Middle frontal gyrus (tissue), 1 donor: ENCODE results near the gene CD177.
"Not testable (repeated sequence)": the region's sequence is repeated elsewhere in the genome, so short reads cannot be mapped to it uniquely, and the experiment has no call there.

Experiments used
- DNase-seq: peaks from one replicate; pipeline ENCODE4 v3.0.0-alpha.2; 2015; ENCODE audit warnings: low spot score; ENCODE audit errors: extremely low spot score

The CD177 gene, protein sequence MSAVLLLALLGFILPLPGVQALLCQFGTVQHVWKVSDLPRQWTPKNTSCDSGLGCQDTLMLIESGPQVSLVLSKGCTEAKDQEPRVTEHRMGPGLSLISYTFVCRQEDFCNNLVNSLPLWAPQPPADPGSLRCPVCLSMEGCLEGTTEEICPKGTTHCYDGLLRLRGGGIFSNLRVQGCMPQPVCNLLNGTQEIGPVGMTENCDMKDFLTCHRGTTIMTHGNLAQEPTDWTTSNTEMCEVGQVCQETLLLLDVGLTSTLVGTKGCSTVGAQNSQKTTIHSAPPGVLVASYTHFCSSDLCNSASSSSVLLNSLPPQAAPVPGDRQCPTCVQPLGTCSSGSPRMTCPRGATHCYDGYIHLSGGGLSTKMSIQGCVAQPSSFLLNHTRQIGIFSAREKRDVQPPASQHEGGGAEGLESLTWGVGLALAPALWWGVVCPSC

DNA sequence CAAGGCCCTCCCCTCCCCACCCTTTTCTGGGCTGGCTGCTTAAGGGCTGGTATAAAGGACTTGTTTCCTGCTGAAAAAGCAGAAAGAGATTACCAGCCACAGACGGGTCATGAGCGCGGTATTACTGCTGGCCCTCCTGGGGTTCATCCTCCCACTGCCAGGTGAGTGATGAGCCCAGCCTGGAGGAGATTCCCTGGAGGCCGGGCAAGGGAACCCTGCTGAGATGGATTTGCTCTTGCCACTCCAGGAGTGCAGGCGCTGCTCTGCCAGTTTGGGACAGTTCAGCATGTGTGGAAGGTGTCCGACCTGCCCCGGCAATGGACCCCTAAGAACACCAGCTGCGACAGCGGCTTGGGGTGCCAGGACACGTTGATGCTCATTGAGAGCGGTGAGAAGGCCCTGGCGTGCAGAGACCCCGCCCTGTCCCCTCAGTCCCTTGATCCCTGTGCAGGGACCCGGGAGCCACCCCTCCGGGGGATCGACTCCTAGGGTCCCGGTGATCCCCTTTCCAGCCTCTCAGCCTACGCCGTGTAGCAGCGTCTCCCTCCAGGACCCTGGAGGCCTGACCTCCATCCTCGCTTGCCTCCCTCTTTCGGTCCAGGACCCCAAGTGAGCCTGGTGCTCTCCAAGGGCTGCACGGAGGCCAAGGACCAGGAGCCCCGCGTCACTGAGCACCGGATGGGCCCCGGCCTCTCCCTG, at the start of gene CD177:
TSS of gene CD177 (plus strand) at position 81 of the 699 bp plus-strand sequence. CDS start at position 110, 29 bp downstream.
- no peak for DNase-seq

- DNase-seq, result no peak
Measured at GRCh38 chr19:43305642-43306041, 47.8 kb upstream of the CD177 start.

GRCh38 chr19:43306097-43306496, 47.4 kb upstream of the CD177 start:
- DNase-seq, result no peak

DNA sequence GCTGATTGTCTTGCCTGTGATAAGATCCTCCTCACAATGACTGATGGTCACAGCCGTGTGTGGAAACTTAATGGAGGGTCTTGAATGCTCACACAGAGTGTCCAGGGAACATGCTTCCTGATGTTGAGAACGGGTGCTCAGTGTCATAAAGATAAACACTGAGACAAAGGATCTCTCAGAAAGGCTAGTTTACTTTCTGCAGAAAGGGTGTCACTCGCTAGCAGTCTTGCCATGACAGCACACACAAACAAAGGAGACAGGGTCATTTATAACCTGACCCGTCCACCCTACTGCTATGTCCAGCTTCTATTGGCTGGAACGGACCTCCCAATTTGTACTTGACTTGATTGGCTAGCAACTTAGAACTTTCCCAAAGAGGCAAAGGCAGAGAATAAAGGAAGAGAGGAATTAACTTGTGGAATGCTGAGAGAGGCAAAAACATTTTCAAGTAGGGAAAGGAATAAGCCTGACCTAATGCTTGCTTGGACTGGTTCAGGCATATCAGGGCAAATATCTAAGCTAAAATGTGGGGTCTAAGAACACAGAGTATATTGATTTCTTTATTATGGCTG, 45.2 kb upstream of the CD177 start:
- no peak for DNase-seq

GRCh38 chr19:43309466-43309865, 44.0 kb upstream of the CD177 start:
- no peak for DNase-seq

- DNase-seq, result no peak
Measured at GRCh38 chr19:43310221-43310620, 43.3 kb upstream of the CD177 start.

DNA sequence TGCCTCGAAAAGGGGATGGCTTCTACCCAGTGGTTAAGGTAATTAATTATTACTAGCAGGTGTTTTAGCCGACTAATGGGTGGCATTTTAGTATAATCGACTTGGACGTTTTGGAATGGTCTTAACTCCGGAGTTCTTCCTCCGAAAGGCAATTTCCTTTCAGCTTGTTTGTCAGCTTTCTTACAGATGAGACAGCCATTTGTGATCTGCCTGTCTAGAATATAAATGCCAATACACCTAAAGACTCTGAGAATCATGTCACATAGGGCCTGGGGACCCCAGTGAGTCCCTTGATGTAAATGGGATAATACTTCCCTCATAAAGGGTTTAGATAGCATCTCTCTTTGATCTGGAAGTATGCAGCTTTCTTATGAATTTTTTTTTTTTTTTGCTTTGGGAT, 42.2 kb upstream of the CD177 start:
- no peak for DNase-seq

DNA sequence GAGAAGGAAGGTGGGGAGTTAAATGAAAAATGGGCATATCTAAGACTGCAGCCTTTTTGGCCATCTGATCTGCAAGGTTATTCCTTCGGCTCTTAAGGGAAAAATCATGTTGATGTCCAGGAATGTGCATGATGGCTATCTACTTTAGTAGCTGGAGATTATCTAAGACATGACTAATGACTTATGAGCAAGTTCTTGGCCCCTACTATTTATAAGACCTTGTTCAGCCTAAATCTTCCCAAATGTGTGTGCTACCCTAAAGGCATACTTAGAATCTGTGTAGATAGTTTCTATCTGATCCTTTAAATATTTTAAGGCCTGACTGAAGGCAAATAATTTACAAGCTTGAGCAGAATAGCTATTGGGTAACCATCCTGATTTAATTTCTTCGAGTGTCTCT, 41.8 kb upstream of the CD177 start:
- no peak for DNase-seq

DNA sequence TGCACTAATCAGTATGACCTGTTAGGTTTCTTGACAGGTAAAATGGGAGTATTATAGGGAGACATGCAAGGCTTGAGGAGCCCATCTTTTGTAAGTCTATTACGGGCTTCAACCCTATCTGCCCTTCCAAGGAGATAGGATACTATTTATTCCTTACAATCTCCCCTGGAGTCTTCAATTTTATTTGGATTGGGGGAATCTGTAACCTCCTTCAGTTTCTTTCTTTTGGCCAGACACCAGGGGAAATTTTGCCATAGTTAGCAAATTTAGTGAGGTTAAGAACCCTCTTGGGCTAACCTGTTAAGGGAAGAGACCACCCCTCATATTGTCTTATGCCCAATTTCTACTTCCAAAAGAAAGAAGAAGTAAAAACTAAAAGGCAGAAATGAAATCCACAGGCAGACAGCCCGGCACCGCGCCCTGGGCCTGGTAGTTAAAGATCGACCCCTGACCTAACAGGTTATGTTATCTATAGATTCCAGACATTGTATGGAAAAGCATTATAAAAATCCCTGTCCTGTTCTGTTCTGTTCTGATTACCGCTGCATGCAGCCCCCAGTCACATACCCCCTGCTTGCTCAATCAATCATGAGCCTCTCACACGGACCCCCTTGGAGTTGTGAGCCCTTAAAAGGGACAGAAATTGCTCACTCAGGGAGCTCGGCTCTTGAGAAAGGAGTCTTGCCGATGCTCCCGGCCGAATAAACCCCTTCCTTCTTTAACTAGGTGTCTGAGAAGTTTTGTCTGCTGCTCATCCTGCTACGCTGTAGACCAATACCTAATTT, 39.6 kb upstream of the CD177 start:
- DNase-seq, result no peak

DNA sequence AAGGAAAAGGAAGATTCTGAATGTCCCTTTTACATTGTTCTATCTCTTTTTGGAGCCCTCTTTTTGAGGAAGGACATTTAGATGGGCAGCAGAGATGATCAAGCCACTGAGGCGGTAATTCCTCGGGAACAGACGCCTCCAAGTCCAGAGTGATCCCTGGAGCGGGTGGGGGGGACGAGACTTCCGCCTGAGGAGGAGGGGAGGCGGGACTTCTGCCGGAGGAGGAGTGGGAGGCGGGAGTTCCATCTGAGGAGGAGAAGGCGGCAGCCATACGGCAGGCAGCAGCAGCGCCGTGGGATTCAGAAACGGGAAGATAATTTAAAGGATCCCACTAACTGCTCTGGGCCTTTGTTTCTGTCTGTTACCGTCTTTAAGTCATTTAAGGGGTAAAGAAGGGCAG, 37.6 kb upstream of the CD177 start:
- DNase-seq, result no peak

GRCh38 chr19:43316591-43317319, 36.7 kb upstream of the CD177 start:
- DNase-seq, result no peak

DNA sequence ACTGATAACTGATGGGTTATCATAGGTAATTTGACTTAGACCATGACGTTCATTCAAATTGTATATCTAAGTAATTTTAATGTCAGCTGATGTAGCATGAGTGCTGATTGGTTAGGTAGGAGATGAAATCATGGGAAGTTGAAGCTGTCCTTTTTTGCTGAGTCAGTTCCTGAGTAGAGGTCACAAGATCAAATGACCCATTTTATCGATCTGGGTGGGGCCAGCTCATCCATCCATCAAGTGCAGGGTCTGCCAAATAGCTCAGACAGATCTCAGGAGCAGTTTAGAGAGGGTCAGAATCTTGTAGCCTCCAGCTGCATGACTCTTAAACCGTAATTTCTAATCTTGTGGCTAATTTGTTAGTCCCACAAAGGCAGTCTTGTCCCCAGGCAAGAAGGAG, 35.3 kb upstream of the CD177 start:
- no peak for DNase-seq

GRCh38 chr19:43318796-43319314, 34.6 kb upstream of the CD177 start:
- DNase-seq, result no peak

DNA sequence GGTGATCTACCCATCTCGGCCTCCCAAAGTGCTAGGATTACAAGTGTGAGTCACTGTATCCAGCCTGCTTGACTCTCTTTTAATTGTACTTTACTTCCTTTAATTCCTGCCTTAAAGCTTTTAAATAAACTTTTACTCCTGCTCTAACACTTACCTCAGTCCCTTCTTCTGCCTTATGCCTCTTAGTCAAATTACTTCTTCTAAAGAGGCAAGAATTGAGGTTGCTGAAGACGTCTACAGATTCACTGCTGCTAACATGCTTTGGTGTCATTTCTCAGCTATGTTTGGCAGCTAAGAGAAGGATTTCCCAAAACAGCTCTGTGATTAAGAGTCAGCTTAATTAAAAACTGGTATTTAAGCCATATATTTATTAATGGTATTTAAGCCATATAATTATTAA, 32.9 kb upstream of the CD177 start:
- no peak for DNase-seq

DNA sequence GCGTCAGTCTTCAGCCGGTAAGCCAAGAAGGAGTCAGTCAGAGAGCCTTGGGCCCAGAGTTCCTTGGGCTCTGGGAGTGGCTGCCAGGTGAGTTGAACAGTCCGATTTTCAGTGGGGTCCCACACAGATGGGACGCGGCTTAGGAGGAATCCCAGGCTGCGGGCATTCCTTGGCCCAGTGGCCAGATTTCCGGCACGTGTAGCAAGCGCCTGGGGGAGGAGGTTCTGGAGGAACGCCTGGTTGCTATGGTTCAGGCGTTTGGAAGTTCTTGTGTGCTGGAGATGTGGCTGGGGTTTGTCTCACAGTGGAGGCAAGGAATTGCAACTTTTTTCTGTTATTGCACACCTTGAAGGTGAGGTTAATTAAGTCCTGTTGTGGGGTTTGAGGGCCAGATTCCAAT, 26.7 kb upstream of the CD177 start:
- not testable (repeated sequence) for DNase-seq

GRCh38 chr19:43328561-43328960, 24.9 kb upstream of the CD177 start:
- not testable (repeated sequence) for DNase-seq

DNA sequence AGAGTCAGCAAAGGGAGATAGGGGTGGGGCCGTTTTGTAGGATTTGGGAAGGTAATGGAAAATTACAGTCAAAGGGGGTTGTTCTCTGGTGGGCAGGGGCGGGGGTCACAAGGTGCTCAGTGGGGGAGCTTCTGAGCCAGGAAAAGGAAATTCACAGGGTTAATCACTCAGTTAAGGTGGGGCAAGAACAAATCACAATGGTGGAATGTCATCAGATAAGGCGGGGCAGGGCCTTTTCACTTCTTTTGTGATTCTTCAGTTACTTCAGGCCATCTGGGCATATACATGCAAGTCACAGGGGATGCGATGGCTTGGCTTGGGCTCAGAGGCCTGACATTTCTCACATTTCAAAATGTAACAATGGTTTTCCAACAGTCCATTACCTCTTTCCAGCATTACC, 24.4 kb upstream of the CD177 start:
- not testable (repeated sequence) for DNase-seq

GRCh38 chr19:43329989-43330388, 23.5 kb upstream of the CD177 start:
- no peak for DNase-seq

DNA sequence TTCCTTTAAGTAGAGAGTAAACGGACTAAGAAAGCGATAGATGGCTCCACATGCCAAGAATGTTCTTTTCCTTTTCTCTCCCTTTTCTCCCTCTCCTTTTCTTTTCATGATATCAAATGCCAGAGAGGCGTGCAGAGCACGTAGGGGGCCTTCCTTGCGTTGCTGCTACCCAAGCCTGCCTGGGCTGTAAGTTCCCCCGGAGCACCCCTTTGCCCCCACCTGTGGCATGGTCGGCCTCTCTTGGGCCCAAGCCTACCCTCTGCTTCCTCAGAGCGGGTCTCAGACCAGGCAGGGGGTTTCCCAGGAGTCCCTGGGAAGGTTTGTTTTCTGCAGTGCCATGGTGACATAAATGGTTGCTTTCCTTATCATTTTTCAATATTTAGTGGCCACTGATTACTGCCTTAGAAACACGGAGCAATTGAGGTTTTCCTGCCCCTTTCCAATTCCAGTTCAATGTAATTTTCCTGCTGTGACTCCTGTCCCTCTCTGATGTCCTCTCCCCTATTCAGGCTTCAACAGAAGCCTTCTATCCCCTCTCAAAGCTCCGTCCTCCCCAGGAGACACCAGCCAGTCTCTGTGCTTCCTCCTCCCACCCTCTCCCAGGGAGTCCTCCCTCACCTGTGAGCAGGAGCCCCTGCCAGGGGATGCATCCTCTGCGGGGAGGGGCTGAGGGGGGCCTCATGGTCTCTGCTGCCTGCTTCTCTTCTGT, 22.6 kb upstream of the CD177 start:
- DNase-seq, result no peak

DNA sequence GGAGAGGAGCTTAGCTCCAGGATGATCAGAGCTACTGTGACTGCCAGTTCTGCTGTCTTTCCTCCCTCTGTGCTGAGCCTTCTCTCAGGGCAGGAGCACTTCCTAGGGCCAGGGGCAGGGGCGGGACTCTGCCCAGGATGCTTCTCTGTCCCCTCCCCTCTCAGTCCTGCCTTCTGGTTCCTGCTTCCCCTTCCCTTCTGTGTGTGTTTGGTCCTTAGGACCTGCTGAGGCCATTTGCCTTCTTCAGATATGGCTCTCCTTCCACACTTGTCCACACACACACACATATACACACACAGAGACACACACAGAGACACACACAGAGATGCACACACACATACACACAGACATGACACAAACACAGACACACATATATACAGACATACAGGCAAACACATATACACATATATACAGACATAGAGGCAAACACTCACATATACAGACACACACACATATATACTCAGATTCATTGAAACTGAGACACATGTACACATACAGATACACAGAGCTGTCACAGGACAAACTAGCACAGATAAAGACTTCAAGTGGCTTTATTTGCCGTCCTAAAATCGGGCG, 22.0 kb upstream of the CD177 start:
- no peak for DNase-seq
